ENCODE data around the gene CENPA.

- TF ChIP-seq POLR2AphosphoS5 (IDR thresholded peaks at IDR 0.05) (no peak), CTCF (IDR thresholded peaks at IDR 0.05 in 8 of 11, conservative IDR thresholded peaks at IDR 0.05 in 3 of 11) (no peak), POLR2A (IDR thresholded peaks at IDR 0.05) (no peak)
These were observed 45.5 kb upstream of the CENPA start for GRCh38 chr2:26740346-26740745.
